Esophagus muscularis mucosa (tissue), 4 donors: Measurements from ENCODE around the gene SHISA8.

ENCODE experiments used
- EP300 ChIP-seq: sonication (generic); formaldehyde crosslinking; IDR thresholded peaks from one replicate; pipeline ENCODE4 v1.6.1; 2017; ENCODE audit warnings: antibody characterized with exemption
- POLR2AphosphoS5 ChIP-seq, 2 donors: sonication (generic); formaldehyde crosslinking; IDR thresholded peaks; one replicate each; pipeline ENCODE4 v1.6.1; 2017; ENCODE audit warnings: antibody characterized with exemption in 2 of 2
- TF ChIP-seq, protein P1 (sequence below), 3 experiments: fragments of 200-600 bp in 2 of 3; fragments of 450-650 bp in 1 of 3; sonication (generic) in 2 of 3; IDR thresholded peaks; one replicate each; pipeline ENCODE4 v1.5.1; 2017 to 2019; ENCODE audit warnings: antibody characterized with exemption in 3 of 3, mild to moderate bottlenecking in 2 of 3, moderate library complexity in 1 of 3

DNA sequence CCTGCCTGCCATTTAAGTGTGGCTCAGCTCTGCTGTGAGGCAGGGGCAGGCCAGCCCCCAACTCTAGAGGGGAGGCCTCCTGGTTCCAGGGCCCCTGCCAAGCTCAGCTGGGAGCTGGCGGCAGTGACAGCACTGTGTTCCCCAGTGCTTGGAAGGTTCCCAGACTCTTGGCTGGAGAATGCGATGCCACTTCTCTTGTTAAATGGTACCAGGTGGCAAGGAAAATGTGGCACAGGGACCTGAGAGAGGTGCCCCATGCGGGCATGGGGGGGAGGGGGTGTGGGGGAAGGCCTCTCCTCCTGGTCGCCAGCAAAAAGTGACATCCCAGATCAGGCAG lies 20.1 kb upstream of the SHISA8 start:
- TF ChIP-seq, protein P1, sequence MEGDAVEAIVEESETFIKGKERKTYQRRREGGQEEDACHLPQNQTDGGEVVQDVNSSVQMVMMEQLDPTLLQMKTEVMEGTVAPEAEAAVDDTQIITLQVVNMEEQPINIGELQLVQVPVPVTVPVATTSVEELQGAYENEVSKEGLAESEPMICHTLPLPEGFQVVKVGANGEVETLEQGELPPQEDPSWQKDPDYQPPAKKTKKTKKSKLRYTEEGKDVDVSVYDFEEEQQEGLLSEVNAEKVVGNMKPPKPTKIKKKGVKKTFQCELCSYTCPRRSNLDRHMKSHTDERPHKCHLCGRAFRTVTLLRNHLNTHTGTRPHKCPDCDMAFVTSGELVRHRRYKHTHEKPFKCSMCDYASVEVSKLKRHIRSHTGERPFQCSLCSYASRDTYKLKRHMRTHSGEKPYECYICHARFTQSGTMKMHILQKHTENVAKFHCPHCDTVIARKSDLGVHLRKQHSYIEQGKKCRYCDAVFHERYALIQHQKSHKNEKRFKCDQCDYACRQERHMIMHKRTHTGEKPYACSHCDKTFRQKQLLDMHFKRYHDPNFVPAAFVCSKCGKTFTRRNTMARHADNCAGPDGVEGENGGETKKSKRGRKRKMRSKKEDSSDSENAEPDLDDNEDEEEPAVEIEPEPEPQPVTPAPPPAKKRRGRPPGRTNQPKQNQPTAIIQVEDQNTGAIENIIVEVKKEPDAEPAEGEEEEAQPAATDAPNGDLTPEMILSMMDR (IDR thresholded peaks at IDR 0.05) = no peak
- TF ChIP-seq POLR2AphosphoS5 (IDR thresholded peaks at IDR 0.05) = no peak
- TF ChIP-seq EP300 = no peak
